GM18502 (cell line): Measurements from ENCODE around the gene VPS9D1.
"Not testable (repeated sequence)": the region's sequence is repeated elsewhere in the genome, so short reads cannot be mapped to it uniquely, and the experiment has no call there.

ENCODE experiments used
- ATAC-seq: cut with Tn5 transposase; IDR thresholded peaks from one replicate; pipeline ENCODE4 v1.9.1; 2021; ENCODE audit warnings: mild to moderate bottlenecking; ENCODE audit not compliant: unreplicated experiment, poor library complexity

The VPS9D1 gene

DNA sequence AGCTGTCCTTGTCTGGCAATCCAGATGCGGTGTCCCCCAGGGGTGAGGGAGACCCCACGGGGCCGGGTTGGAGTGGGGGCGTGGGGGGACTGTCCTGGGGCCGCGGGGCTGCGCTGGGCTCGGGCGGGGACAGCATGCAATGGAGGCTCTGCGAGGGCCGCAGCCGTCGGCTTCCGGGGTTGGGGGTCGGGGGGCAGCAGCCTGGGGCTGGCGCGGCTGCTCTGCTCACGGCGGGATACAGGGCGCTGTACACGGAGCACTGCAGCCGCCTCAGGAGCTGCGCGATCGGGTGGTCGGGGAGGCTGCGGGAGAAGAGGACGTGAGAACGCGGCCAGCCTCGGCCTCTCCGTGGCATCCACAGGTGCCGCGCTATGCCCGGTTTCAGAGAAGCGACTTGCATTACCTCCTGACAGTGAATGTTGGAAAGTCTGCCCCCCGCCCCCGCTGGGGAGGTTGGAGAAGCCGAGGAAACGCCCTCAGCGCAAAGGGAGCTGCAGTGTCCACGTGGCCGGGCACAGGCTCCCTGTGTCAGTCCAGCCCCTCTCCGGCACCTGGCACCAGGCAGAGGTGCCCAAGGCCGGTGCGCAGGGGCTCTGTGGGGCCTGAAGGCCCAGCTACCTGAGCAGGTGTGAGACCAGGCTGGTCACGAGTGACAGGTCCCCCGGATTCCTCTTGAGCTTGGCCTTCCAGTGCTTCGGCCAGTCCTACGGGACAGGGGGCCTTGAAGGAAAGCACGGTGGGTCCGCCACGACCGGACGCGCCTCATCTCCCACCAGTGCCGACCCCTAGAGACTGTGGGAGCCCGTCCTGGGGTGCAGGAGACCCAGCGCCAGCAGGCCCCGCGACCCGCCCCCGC is 9.8 kb downstream of the VPS9D1 start:
- ATAC-seq, result no peak

DNA sequence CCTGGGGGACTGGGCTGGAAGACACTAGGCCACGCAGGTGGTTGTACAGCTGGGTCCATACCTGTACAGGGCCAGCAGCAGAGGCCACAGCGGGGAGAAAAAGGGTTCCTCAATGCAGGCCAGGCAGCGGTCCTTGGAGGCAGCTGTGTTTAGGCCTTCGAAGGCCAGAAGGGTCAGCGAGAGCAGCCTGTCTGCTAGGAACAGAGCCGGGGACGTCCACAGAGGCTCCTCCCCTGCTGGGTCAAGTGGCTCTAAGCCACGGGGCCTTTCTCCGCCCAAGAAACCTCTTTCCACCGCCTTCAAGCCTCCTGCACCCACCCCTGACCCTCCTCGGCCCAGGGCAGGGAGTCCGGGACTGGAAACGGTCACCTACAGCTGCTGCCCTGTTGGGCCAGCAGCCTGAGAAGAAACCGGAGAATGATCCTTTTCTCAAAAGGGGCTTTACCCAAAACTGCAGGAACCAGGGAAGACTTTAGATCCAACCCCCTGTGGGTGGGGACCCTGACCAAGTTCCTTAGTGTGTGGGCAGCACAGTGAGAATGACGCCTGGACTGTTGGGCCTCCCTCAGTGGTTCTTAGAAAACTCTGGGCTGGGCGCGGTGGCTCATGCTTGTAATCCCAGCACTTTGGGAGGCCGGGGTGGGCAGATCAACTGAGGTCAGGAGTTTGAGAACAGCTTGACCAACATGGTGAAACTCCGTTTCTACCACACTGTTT is 10.8 kb downstream of the VPS9D1 start:
- no peak for ATAC-seq

DNA sequence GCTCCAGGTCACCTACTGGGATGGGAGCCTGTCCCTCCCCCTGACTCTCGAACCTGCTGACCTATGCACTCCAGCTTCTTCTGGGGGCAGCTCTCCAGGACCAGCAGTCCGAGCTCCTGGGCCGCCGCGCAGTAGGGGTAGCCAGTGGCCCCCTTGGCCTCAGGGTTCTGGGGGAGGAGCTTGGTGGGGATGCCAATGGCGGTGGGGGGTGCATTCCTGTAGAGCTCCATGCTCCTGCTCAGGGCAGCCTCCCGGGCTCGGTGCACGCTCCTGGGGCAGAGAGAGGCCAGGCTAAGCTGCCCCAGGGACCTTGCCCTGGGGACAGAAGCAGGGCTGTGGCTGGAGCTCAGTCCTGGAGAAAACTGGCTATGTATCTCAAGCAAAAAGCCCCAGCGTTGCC is 11.5 kb downstream of the VPS9D1 start:
- ATAC-seq, result no peak

DNA sequence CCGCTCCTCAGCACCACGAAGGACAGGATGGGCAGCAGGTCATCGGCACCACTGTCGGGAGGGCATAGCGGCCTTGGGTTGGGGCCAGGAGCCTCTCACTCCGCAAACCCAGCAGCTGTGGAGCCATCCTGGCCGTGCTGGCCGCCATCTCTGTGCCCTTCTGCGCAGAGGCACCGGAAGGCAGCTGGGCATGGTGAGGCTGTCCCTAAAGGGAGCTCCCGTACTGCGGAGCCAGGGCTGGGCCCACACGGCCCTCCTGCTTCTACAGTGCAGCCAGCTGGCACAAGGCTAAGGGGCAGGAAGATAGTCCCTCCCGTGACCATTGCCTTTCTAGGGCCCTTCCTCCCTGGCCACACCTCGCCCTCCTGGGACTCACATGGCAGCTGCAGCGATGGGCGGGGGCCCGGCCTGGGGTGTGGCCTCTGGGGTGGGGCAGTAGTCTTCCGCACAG is 12.2 kb downstream of the VPS9D1 start:
- no peak for ATAC-seq

DNA sequence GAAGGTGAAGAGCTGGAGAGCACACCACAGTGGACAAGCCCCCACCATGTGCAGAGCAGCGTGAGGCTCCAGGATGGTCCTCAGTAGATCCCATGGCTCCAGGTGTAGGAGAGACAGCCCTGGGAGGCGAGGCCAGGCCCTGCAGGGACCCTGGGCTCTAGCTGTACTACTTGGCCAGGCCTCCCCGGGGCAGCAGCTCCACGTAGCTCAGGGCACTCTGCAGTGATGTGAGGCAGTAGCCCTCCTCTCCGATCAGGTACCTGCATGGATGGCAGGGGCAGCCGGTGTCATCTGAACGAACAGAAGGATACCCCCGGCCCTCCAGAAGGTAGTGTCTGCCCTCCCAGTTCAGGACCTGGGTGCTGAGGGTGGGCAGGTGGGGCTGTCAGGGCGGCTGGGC is 13.0 kb downstream of the VPS9D1 start:
- no peak for ATAC-seq

DNA sequence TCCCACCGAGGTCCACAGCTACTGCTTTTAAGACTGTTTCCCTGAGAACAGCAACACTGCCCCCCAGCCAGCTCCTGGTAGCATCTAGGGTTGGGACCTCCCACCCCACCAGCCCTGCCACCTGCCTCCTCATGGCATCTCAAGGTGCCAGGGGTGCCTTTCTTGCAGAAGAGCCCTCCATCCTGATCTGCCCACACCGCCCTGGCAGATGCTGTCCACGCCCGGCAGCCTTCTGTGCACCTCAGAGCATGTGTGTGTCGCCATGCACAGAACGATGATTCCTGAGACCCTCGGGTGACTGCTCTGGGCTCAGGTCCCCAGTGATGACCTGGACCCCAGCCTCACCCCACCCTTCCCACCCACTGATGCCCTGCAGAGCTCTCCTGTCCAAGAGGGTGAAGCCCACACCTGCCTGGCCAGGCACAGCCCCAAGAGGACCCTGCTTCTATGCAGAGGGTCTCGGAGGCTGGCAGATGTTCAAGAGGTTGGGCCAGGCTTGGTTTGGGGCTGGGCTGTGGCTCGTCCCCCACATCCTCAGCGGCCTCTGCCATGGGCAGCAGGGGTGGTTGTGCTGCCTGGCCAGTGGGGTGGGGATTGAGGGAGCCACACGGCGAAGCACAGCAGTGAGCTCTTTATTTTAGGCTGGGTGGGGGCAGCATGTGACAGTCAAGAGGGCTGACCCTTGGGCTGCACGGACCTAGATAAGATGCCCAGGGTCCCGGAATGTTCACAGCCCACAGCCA is 14.0 kb downstream of the VPS9D1 start:
- ATAC-seq, result no peak

DNA sequence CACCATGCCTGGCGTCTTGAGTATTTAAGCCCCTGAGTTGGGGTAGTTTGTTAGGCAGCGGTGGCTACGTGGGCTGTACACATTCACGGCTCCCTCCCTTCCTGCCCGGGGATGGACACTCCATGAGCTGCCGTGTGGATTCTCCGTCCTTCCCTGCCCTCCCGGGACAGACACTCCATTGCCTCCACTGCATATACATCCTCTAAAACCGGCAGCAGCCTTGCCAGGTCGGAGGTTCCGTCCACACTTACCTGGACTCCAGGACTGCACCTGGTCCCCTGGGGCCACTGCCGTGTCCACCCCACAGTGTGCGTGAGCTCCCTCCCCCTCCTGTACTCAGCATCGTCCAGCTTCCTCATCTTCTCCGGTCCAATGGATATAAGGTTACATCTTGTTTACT is 15.7 kb downstream of the VPS9D1 start:
- no peak for ATAC-seq

DNA sequence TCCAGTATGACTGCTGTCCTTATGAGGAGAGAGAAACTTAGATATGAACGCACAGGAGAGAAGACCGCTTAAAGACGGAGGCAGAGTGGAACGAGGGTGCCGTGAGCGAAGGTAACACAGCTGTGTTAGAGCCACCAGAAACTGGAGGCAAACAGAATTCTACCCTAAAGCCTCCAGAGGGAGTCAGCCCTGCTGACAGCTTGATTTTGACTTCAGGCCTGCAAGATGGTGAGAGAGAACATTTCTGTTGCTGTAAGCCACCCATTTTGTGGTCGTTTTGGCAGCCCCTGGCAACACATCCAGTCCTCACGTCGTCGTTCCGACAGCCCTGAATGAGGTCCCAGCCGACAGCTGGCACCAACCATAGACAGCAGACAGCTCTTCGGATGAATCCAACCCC is 16.4 kb downstream of the VPS9D1 start:
- ATAC-seq, result no peak

DNA sequence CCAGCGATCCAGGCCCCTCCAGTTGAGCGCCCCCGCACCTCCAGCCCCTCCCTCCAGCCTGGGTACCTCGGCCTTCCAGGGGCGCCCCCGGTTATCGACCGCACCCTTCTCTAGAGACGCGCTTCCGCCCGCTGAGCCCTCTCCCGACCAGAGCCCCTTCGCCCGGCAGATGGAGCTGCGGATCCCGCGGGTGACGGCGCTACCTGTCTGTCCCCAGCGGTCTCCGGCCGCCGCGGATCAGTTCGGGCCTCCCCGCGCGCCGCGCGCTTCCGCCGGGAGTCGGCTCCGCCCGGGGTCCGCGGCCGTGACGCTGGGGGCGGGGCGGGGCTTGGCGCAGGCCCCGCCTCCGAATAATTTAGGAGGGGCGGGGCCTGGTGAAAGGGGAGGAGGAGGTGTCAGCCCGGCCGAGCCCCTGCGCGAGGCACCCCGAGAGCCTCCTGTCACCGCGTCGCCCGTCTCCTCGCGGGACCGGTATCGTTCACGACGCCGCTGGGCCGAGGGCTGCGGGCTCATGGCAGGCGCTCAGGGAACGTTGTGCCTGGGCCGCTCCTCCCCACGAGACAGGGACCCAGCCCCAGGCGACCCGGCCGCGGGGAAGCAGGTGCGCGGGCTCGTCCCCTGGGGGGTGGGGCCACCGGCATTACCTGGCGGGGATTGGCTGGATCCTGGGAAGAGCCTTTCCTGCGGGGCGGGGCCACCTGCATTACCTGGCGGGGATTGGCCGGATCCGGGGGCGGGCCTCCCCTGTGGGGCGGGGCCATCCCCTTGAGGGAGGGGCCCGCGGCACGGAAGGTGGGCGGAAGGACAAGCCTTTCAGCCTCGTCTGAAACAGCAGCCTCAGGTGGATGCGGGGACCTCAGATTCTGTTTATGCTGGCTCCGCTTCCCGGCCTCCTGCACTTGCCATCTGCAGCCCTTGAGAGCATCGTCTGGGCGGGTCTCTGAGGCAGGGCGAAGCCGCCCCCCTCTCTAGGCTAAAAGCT is 19.0 kb downstream of the VPS9D1 start, which contains the start of gene SPATA2L:
SPATA2L (minus strand) TSS at position 281 of the 982 bp plus-strand sequence. CDS start 473 bp downstream, outside the sequence.
- ATAC-seq, result peak; percentile 74

DNA sequence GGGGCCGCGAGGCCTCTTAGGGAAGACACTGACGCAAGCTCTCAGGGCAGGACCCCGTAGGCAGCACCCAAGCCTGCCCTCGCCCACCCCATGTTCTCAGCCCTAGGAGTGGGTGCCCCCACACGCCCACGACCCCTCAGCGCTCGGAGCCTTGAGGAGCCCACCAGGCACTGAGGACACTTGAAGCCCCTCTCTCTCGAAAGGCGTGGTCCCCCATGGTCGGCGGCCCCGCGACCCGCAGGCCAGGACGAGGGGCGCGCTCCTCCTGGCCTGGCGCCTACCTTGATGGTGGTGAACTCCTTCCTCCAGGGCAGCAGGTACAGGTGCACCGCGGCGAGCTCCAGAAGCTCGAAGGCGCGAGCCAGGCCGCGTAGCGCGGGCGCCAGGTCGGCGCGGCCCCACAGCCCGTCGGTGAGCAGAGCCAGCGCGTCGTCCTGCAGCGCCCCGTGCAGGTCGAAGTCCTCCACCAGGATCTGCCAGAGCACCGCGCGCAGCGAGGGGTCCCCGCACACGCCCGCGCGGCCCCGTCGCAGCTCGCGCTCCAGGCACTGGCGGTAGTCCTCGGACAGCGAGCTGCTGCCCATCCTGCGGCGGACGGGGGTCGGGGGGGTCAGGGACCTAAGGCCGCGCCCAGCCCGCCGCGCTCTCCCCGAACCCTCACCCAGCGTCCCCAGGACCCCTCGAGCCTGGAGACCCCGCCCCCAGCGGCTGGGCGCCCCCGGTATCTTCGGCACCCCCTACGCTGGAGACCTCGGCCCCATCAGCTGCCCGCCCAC is 19.9 kb downstream of the VPS9D1 start:
- ATAC-seq, result no peak

DNA sequence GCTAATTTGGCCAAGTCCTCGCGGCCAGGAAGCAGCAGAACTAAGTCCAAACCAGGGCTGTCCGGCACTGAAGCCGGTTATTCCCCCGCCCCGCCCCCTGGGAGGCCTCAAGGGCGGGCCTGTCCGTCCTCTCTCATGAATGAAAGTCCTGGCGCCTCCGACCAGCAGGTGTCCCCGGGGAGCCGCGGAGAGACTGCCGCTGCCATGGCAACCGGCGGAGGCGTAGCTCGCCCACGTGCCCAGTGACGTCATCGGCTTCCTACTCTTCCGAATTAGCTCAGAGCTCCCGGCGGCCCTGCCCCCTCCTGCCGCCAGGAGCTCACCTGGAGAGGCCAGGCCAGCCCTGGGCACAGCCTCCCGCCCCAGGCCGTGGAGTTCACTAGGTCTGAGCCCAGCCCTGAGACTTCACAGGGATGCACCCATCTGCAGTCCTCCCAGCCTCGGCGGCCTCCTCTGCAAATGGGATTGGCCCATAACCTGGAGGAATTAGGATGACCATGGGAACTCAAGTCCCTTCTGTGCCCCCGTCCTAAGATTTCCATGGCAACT is 20.5 kb downstream of the VPS9D1 start:
- ATAC-seq, result peak; percentile 56

DNA sequence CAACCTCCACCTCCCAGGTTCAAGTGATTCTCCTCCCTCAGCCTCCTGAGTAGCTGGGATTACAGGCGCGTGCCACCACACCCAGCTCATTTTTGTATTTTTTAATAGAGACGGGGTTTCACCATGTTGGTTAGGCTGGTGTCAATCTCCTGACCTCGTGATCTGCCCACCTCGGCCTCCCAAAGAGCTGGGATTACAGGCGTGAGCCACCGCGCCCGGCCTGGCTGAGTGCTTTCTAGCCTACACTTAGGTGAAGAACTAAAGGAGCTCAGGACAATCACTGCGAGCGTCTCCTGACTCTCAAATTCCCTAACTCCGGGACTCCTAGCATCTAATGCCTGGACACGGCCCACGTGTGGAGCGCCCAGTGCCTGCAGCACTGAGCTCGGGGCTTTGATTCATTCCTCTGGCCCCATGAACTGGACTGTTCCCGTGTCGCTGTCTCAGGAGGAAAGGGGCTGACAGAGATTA is 21.0 kb downstream of the VPS9D1 start:
- ATAC-seq, result not testable (repeated sequence)

DNA sequence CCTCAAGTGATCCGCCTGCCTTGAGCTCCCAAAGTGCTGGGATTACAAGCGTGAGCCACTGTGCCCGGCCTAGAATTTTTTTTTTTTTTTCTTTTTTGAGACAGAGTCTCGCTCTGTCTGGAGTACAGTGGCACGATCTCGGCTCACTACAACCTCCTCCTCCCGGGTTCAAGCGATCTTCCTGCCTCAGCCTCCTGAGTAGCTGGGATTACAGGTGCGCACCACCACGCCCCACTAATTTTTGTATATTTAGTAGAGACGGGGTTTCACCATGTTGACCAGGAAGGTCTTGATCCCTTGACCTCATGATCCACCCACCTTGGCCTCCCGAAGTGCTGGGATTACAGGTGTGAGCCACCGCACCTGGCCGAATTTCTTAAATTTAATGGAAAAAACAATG is 22.0 kb downstream of the VPS9D1 start:
- ATAC-seq, result not testable (repeated sequence)

DNA sequence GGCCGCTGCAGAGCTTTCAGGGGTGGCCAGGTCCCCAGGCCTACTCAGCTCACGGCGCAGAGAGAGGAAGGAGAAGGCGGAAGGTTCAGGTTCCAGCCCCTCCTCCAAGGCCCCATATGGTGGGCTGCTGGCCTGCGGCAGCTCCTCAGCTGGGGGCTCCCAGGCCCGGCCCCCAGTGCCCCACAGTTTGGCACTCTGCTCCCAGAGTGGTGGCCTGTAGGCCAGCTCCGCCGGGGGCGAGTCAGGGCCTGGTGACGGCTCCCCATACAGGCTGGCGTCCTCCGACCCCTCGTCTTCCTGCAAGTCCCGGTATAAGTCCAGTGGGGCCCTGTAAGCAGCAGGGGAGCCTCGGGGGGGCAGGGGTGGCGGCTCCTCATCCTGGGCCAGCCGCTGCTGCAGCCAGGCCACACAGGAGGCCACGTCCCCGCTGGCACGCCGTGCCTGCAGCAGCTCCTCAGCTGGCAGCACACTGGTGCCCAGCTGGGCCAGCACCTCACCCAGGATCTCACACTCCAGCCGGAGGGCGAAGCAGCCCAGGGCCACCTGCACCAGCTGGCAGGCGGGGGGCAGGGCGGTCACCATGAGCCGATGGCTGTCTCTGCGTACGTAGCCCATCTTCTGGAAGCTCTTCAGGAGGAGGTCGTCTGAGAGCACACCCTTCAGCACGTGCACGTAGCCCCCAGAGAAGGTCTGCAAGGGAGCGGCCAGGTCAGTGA is 22.9 kb downstream of the VPS9D1 start:
- no peak for ATAC-seq

DNA sequence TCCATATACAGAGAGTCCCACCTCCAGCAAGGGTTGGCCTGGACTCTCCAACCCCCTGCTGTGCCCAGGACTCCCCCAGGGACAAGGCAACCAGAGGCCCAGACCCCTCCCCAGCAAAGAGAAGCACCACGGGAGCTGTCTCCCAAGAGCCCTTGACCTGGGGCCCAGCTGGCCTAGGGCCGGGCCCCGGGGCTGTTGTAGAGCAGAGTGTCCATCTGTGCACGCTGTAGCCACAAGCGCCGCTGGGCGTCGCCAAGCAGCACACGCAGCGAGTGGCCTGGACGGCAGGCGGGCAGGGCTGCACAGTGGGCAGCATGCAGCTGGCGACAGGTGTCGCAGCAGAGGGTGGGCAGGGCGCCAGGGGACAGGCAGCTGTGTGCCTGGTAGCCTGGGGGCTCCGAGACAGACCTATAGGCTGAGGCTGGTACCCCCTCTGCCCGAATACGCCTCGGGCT is 23.5 kb downstream of the VPS9D1 start:
- ATAC-seq, result no peak

DNA sequence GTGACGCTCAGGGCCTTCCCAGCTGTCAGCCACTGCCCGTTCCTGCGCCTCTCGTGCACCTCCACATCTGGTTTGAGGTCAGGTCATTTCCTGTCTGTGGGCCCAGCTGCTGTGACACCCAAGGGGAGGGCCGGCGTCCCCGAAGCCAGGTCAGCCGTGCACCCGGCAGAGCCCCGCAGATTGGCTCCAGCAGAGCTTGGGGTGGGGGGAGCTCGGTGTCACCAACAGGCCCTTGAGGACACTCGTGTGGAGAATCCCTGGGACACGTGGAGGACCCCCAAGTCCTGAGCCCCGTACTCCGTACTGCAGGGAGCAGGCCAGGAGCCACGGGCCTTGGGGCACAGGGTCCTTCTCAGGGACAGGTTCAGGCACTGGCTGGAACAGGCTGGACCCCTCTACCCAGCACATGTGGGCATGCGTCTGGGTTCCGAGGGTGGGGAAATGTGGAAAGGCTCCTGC is 24.0 kb downstream of the VPS9D1 start:
- no peak for ATAC-seq

DNA sequence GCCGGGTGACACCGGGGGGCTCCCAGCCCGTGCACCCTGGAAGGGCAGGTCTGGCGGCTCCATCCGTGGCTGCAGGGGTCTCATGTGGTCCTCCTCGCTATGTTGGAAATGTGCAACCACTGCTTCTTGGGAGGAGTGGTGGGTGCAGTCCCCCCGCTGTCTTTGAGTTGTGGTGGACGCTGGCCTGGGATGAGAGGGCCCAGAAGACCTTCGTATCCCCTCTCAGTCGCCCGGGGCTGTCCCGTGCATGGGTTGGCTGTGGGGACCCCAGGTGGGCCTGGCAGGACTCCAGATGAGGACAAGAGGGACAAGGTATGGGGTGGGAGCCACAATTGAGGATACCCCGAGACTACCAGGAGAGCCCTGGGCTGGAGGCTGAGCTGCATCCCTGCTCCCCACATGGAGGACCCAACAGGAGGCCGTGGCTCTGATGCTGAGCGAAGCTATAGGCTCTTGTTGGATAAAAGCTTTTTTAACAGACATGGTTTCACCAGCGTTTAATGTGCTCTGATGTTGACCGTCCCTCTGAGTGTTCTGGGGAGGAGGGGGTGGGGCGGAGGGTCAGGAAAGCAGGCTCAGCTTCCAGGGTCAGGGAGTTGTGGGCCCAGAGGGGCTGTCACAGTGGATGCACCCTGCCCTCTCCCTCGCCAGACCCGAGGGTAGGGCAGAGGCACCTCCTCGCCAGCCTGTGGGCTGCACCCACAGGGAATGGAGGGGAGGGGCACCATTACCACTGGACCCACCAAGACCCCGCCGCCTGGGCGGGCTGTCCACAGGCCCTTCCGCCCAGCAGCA is 24.6 kb downstream of the VPS9D1 start:
- ATAC-seq, result no peak
